CD4-positive, alpha-beta T cell treated with Interleukin-15 for 1 hour (primary cell): ENCODE measurements around the gene TNFAIP2.
A peak's percentile ranks its signal among the peaks of the same experiment; 100 is the strongest.

Experiments used
- DNase-seq: peaks from one replicate; pipeline ENCODE4 v3.0.0-alpha.2; 2020

Gene TNFAIP2

DNA sequence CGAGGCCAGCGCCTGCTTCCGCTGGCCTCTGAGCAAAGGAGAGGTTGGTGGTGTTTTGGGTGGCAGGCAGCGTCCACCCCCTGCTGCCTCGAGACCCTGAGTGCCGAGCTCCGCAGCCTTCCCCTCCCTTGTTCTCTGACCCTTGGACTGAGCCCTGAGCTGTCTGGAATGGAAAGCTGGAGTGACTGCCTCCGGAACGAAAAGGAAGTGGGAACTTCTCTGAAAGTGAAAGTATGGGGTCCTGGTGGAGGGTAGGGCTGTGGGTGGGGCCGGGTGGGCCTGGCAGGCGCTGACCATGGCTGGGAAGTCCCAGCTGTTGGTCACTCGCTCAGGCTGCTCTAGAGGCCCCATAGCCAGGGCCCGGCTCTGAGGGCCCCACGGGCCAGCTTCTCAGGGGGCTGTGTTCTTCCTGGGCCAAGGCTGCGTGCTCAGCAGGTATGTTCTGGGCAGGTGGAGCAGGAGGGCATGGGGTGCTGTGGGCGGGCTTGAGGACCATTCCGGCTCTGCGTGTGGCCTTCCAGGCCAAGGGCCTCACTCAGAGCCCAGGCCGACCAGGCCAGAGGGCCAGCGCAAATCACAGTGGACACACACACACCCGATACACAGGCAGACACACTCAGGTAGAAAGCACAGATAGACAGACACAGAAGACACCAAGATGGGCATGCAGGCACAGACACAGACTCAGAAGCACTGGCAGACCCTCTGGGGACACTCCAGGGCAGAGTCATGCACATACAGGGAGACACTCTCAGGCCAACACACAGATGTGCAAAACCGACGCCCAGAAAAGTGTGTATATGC lies 28.7 kb upstream of the TNFAIP2 start, which contains the start of gene EXOC3L4:
Gene EXOC3L4, plus strand, starts transcription at position 320 of the 804 bp plus-strand sequence. CDS start 5,495 bp downstream, outside the sequence.
- no peak for DNase-seq

DNA sequence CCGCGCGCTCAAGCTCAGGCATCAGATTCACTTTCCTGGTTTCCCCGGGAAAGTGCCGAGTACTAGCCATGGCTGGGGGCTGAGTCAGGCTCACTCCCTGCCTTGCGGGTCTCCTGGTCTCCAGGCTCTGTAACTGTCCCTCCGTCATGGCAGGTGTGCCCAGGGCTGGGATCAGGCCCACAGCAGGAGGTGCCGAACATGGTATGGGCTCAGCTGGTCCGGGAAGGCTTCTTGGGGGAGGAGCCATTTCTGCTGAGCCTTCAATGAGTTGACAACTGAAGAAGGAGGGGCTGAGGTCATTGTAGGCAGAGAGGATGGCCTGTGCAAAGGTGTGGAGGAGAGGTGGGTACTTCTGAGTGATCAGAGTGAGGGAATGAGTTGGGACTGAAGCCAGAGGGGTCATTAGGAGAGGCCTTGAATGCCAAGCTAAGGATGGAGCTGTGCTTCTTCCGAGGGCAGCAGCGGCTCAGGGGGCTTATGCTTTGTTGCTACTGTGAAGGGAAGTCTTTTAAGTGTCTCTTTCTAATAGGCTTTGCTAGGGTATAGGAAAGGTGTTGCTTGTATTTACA lies 28.0 kb upstream of the TNFAIP2 start:
- no peak for DNase-seq

DNA sequence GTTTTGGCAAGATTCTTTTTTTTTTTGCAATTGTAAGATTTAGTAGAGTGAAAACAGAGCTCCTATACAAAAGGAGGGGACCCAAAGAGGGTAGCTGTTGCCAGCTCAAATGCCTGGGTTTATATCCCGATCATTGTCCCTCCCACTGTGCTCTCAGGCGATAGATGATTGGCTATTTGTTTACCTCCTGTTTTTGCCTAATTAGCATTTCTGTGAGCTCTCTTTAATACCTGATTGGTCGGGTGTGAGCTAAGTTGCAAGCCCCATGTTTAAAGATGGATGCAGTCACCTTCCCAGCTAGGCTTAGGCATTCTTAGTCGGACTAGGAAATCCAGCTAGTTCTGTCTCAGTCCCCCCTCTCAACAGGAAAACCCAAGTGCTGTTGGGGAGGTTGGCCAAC lies 26.9 kb upstream of the TNFAIP2 start:
- DNase-seq = no peak

DNA sequence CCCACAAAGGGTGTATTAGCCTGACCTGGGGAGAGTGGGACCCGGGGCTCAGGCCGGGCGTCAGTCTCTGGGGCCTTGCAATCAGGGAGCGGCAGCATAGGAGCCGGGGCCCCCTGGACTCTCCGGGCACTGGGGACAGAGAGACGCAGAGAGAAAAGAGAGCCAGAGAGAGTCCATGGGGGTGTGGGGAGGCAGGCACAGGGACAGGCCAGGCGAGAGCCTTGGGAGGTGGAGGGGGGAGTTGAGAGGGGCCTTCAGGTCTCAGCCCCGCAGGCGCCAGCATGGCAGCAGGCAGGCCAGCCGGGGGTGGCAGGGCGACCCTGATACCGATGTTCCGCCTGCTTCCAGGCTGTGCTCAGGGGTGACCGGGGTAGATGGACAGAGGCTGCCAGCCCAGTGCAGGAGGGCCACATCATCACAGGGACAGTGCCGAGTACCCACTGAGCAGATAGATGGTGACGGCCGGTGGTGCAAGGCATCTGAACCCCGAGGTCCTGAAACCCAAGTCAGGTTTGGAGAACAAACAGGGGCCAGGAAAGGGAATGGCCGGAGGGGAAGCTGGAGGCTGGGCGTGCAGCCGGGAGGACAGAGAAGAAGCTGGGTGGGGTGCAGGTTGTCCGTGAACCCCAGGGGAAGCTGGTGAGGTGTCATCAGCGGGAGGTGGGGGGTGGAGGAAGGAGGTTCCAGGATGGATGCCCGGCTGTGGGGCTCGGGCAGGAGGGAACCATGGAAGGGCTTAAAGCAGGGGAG lies 25.8 kb upstream of the TNFAIP2 start:
- no peak for DNase-seq

DNA sequence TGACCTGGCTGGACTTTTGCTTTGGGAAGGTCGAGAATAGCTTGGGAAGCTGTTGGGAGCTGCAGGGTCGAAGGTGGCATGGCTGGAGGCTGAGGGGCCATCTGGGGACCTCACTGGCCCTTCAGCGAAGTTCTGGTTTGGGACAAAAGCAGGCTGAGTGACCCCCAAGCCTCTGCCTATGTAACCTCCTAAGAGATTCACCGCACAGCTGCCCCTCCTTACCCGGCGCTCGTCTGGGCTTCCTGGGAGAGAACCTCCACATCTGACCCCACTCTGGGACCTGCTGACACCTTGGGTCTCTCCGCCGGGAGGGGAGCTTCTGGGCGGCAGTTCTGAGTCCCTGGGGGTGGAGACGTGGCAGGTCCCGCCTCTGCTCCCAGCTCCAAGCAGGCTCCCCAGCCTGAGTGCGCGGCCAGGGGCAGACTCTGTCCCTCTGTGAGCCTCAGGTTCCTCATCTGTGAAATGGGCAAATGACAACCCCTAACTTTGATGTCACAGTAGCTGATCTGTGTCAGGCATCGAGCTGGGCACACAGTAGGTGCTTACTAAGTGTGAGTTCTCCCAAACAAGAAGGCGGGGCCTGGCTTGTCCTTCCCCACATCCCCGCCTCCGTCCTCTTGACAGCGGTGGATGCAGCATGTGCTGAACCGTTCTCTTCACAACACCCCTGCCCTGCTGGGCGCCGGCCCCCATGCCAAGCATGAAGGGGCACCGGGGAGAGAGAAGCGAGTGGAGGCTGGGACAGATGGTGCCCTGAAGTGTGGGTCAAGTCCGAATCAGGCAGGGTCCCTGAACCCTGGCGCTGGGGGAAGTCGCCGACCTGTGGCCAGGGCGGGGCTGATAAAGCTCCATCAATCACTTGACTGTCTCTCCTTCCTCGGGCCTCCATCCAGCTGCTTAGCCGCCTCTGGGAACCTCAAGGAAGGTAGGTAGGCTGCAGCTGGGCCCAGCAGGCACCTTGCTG lies 25.0 kb upstream of the TNFAIP2 start:
- DNase-seq = no peak

DNA sequence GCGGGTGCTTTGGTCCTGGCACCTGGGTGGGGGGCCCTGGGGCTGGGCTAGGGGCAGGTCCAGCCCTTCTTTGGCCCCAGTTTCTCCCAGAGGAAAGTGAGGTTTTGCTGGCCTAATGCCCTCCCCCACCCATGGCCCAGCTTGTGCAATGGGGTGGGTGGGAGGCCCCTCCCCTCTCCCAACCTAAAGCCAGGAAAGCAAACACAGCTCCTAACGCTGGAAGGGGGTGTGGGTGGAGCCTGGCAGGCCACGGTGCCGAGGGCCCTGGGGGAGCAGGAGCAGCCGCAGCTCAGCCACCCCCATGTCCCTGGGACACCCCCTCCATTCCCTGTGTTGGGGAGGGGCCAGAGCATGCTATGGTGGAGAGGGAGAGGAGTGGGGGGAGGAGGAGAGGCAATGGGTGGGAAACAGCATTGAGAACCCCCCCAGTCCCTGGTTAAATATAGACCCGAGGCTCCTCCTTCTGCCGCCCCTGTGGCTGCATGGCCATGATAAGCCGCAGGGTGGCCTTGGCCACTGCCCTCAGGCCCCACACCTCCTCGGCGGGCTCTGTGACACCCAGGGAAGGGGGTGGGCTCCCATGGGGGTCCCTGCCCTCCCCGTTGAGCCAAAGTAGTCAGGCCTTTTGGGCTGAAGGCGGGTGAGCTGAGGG lies 24.1 kb upstream of the TNFAIP2 start:
- no peak for DNase-seq

DNA sequence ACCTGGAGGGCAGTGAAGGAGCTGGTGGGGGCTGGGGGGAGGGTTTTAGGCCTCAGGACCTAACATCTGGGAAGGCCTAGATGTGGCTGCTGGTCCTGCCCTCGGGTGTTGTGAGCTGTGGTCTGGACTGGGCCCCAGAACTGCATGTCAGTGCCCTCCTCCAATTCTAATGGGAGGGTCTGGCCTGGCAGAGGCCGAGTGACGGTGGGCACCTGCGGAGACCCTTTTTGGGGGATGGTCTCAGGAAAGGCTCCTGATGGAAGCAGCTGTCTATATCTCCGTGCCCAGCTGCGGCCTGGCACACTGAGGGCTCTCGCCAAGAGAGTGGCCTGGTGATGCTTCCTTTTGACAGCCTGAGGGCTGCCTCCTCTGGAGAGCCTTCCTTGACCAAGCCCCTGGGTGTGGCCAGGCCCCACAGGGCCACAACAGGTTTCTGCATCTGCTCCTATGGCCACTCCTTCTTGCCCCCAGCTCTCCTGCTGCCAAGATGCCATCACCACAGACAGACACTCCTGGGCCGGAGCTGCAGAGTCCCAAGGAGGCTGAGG lies 23.5 kb upstream of the TNFAIP2 start:
- no peak for DNase-seq

DNA sequence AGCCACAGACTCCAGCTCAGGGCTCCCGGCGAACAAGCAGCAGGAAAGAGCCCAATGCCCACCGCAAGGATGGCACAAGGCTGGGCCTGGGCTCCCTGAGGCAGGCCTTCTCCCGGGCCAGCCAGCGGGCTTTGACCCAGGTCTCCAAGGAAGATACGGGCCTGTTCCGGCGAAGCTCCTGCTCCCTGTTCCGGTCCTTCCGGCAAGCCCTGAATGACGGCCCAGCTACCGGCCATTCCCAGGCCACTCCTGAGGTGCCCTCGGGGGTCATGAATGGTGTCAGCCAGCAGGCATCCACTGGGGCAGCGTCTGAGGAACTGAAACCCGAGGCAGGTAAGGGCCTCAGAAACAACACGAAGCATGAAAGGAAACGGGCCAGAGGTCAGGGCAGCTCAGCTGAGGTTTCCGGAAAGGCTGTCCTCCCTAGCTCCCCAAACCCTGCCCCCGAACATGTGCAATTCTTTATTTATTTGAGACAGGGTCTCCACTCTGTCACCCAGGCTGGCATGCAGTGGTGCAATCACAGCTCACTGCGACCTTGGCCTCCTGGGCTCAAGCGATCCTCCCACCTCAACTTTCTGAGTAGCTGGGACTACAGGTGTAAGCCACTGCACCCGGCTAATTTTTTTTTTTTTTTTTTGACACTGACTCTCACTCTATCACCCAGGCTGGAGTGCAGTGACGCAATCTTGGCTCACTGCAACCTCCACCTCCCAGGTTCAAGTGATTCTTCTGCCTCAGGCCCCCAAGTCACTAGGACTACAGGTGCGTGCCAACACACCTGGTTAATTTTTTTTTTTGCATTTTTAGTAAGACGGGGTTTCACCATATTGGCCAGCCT lies 22.8 kb upstream of the TNFAIP2 start:
- DNase-seq = no peak

DNA sequence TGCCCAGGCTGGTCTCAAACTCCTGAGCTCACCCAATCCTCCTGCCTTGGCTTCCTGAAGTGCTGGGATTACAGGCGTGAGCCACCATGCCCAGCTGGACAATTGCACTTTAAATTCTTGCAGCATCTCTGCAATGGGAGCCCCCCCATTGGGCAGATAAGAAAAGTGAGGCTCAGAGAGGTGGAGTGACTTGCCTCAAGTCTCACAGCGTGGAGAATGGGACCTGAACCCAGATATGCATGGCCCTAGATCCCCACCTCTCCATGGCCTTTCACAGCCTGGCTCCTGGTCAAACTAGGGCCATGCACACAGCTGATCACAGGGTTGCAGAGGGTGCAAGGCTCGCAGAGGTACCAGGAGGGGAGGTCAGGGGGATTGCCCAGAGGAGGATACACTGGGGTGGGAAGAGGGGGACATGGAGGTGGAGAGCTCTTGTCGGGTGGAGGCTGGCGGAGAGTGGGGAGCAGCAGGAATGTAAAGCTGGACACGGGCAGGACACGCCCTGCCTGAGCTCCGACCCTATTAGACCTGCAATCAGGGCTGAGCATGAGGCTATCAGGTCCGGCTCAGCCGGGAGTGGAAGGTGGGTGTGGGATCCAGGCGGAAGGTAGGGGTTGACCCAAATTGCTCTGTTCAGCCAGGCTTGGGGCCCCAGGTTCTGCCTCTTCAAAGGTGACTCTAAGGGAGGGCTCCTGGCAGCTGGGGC lies 21.9 kb upstream of the TNFAIP2 start:
- no peak for DNase-seq

DNA sequence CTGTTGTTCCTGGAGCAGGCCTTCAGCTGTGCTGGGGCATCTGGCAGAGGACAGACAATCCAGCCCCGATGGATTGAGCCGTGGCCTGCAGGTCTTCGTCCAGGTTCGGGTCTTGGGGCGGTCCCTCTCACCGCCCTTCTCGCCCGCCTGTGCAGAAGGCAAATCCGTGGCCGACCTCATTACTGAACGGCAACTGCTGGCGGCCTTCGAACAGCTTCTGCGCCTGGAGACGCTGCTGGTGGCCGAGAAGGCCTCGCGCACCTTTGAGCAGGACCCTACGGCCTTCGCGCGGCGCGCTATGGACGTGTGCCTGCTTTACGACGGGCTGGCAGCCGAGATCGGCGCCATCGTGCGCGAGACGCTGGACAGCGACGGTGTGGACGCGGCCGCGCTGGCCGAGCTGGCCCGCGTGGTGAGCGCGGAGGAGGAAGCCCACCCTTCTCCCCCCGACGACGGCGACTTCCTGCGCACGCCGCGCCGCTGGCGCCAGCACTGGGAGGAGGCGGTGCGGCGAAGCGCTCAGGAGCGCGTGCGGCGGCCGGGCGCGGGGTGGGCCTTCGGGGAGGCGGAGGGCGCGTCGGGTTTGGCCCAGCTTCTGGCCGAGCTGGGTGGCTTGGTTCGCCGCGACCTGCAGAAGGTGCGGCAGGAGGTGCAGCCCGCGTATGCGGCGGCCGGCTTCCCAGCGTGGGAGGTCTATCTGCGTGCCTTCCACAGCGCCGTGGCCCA lies 21.1 kb upstream of the TNFAIP2 start:
- DNase-seq = no peak

DNA sequence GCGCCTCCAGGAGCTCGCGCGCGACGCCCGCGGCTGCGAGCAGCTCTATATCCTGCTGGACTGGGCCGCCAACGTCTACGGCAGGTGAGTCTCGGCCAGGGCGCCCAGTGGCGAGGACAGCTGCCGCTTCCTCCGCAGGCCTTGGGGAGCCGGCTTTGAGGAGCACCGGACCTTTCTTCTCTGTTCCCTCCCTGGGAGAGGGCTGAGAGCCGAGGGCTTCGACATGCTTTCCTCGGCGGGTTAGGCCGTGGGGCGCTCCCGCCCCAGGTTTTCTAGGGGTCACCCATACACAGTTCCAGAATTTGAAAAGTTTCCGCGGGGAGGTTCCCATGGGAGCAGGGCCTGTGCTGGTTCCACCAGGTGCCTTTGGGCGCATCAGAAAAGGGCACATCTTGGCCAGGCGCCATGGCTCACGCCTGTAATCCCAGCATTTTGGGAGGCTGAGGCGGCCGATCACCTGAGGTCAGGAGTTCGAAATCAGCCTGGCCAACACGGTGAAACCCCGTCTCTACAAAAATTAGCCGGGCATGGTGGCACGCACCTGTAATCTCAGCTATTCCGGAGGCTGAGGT lies 20.5 kb upstream of the TNFAIP2 start:
- DNase-seq = no peak

DNA sequence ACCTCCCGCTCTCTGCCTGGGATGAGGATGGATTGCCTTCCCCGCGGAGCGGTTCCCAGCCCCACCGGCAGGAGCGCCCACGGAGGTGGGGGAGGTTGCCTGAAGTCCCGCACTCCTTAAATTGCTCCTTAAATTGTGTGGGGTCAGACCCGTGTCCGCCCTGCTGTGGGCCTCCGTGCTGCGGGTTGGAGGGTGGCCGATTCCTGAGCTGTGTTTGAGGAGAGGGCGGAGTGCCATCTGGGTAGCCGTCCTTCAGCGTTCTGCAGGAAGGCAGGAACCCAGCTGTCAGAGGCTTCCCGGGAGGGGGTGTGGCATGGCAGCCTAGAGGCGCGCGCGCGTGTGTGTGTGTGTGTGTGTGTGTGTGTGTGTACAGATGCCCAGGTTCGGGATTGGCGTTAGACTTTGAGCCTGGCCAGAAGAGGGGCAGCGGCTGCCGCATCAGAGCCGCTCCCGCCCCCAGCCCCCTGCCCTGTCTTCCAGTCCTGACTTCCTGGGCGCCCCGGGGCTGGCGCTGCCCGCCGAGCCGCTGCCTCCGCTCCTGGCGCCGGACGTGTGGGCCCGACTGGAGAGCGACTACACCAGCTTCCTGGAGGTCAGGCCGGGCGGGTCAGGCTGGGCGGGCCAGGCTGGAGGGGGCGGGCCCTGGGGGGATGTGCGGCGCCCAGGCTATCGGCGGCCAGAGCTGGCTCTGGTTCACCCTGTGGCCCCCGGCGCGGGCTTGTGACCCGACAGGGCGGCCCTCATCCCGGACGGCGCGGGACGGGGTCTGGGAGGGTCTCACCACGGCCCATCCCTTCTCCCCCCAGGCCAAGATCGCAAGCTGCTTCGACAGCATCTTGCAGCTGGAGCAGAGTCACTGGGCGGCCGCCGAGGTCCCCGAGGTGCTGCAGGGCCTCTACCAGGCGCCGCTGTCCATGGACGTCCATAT lies 19.5 kb upstream of the TNFAIP2 start:
- no peak for DNase-seq

DNA sequence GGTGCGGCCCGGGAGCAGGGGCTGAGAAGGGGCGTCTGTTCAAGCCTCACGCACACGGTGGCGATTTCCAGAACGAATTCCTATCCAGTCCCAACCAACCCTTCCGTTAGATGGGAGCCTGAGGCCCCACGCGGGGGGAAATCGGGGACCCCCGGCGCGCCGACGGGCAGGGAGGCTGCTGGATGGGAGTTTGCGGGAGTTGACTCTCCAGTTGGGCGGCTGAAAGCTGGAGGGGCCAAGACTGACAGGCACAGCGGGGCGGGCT lies 18.9 kb upstream of the TNFAIP2 start:
- DNase-seq = no peak

DNA sequence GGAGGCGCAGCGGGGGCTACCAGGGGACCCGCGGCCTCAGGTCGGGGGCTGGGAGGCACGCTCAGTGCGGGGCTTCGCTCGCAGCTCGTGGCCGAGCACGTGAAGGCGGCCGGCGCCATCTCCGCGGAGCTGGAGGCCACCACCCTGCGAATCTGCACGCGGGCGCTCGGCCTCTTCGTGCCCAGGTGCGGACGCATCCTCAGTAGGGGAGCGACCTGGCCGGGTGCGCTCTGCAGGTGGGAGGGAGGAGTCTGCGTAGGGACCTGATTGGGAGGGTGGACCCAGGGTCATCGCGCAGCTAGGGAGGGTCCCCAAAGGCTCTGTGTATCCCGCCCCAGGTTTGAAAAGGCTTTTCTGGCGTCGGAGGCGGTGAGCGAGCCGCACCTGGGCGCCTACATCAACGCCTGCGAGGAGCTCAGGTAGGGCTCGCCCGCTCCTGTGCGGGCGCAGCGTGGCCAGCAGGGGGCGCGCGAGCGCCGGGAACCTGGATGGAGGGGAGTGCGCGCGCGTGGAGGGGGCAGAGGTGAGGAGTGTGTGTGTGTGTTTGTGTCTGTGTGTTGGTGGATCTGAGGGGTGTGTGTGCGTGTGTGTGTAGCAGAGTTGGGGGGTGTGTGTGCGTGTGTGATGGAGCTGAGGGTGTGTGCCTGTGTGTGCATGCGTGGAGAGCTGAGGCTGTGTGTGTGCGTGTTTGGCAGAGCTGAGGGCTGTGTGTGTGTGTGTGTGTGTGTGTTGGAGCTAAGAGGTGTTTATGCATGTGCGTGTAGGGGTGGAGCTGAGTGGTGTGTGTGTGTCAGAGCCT lies 18.4 kb upstream of the TNFAIP2 start:
- peak; percentile 60 for DNase-seq

DNA sequence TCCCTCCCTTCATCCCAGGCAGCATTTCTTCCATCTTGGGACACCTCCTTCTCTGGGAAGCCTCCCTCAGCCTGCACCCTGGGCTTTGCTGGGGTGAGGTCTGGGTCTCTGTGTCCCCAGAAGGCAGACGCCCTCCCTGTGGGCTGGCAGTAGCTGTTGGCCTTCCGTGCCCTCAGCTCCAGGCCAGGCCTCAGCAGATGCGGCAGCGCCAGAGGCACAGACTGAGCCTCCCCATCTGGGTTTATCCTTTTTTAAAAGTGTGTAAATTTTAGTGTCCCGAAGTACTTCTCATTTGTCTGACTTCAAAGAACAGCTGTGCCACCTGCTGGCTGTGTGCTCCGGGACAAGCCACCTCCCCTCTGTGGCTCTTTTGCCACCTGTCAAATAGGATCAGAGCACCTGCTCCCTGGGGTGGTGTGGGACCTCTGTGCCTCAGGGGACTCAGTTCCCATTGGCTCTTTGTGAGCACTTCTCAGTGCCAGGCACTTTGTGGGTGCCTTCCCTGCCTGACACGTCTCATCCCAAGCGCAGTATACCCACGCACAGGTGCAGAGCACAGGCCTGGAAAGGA lies 17.6 kb upstream of the TNFAIP2 start:
- peak; percentile 33 for DNase-seq

DNA sequence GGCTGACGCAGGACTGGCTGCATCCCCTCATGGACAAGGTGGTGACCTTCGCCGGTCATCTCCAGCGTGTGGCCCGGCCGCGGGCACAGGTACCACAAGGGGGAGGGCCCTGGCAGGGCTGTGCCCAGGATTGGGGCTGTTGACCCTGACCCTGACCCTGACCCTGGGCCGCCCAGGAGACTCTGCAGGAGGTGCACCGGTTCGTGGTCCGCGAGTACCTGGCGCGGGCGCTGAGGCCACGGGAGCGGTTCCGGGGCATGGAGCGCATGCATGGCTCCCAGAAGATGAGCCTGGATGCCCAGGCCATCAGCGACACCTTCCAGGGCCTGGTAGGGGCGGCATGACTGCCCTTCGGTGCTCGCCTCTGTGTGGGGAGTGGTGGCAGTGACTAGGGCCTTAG lies 15.8 kb upstream of the TNFAIP2 start:
- no peak for DNase-seq
